Gastroesophageal sphincter (tissue), 4 donors: ENCODE measurements around the gene AGBL4. TPM values are rescaled to one million over a fixed set of nuclear protein-coding genes. Genes with fewer than 3 reads are reported as not detected.

Experiments used
- ATAC-seq: fragments of 150-250 bp; one replicate; pipeline ENCODE4 v1.9.1; 2016; ENCODE audit warnings: mild to moderate bottlenecking, moderate library complexity
- H3K27ac ChIP-seq, 4 donors: fragments of 200-600 bp; sonication (generic) in 3 of 4; 1 replicate in 3 of 4; 2 replicates in 1 of 4; pipeline ENCODE4 v1.5.1; 2016 to 2019
- H3K27me3 ChIP-seq: fragments of 200-600 bp; sonication (generic); one replicate; pipeline ENCODE4 v1.5.1; 2019
- H3K36me3 ChIP-seq, 2 donors: fragments of 200-600 bp; sonication (generic); one replicate each; pipeline ENCODE4 v1.5.1; 2019; ENCODE audit warnings: control low read depth in 1 of 2
- H3K4me1 ChIP-seq, 3 donors: fragments of 200-600 bp; sonication (generic); 1 replicate in 2 of 3; 2 replicates in 1 of 3; pipeline ENCODE4 v1.5.1; 2016 to 2019; ENCODE audit warnings: control low read depth in 2 of 3
- H3K4me3 ChIP-seq, 2 donors: fragments of 200-600 bp; sonication (generic); one replicate each; pipeline ENCODE4 v1.5.1; 2019; ENCODE audit warnings: mild to moderate bottlenecking in 1 of 2, moderate library complexity in 1 of 2
- H3K9me3 ChIP-seq, 3 donors: fragments of 200-600 bp; sonication (generic); one replicate each; pipeline ENCODE4 v1.5.1; 2017 to 2019; ENCODE audit warnings: control low read depth in 2 of 3
- CTCF ChIP-seq, 4 experiments: fragments of 200-600 bp in 2 of 4; fragments of 450-650 bp in 2 of 4; sonication (generic) in 1 of 4; IDR thresholded peaks; one replicate each; pipeline ENCODE4 v1.5.1; 2017 to 2019; ENCODE audit warnings: antibody characterized with exemption in 4 of 4, mild to moderate bottlenecking in 2 of 4, moderate library complexity in 2 of 4
- EP300 ChIP-seq: sonication (generic); formaldehyde crosslinking; IDR thresholded peaks from one replicate; pipeline ENCODE4 v1.6.1; 2017; ENCODE audit warnings: antibody characterized with exemption, mild to moderate bottlenecking
- POLR2A ChIP-seq, 2 donors: fragments of 450-650 bp; IDR thresholded peaks; one replicate each; pipeline ENCODE4 v1.6.1; 2017; ENCODE audit warnings: antibody characterized with exemption in 2 of 2, mild to moderate bottlenecking in 2 of 2, moderate library complexity in 1 of 2
- POLR2AphosphoS5 ChIP-seq: sonication (generic); formaldehyde crosslinking; IDR thresholded peaks from one replicate; pipeline ENCODE4 v1.6.1; 2017; ENCODE audit warnings: antibody characterized with exemption
- WGBS, 2 donors: methylation state at CpG; one replicate each; pipeline ENCODE4 v1.1.5; 2018; ENCODE audit warnings: low coverage in 1 of 2; 5-methylcytosine and 5-hydroxymethylcytosine counted together
- total RNA-seq, 4 donors: library from RNA; depleted of rRNA; stranded (reverse); fragments of >200 nt; gene quantifications; one replicate each; pipeline ENCODE4 v1.1.0, GENCODE V29; 2016

The AGBL4 gene
- total RNA-seq, 4 donors from 2014 or later = 1.6 TPM; not detected in 3

DNA sequence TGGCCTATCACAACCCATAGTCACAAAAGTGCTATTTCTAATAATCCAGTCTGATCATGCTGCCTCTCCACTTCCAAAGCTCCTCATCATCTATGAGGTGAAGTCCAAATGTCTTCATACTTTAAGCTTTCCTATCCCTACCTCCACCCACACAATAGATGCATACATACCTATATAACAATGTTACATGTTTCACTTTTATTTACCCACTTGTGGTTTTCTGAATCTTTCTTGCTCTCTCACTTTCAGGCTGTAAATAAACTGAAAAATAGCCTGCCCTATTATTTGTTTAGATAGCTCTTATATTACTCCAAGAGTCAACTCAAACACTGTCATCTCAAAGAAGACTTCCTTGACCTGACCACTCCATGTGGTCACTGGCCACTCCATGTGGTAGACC is 840.3 kb downstream of the AGBL4 start:
- no peak for ATAC-seq
- Histone ChIP-seq H3K4me1 (no peaks in the 10 kb centered on the region), H3K27me3 (no peaks in the 10 kb centered on the region), H3K4me3 (no peak overlapping the region), H3K27ac (no peak overlapping the region), H3K9me3 (peaks cover 0 to 5% (median 0%) of the 10 kb centered on the region in 3 donors), H3K36me3 (no peaks in the 10 kb centered on the region)
- TF ChIP-seq EP300 (no peak), CTCF (IDR thresholded peaks at IDR 0.05) (no peak), POLR2A (IDR thresholded peaks at IDR 0.05) (no peak), POLR2AphosphoS5 (no peak)

GRCh38 chr1:49181033-49181432 is 842.7 kb downstream of the AGBL4 start:
- no peak overlapping the region for H3K4me3 ChIP-seq
- H3K9me3 ChIP-seq = no peaks in the 10 kb centered on the region
- H3K4me1 ChIP-seq = no peaks in the 10 kb centered on the region
- H3K36me3 ChIP-seq = no peaks in the 10 kb centered on the region
- no peaks in the 10 kb centered on the region for H3K27me3 ChIP-seq
- ATAC-seq = no peak
- WGBS, 2 donors = 75 to 88% methylated on average over 2 of the region's 2 CpGs
- no peak overlapping the region for H3K27ac ChIP-seq
- TF ChIP-seq POLR2AphosphoS5 (no peak), CTCF (IDR thresholded peaks at IDR 0.05) (no peak), EP300 (no peak)

GRCh38 chr1:49171941-49172593 is 851.7 kb downstream of the AGBL4 start:
- TF ChIP-seq CTCF (IDR thresholded peaks at IDR 0.05) (no peak), POLR2AphosphoS5 (no peak), POLR2A (IDR thresholded peaks at IDR 0.05) (no peak), EP300 (no peak)
- H3K9me3 ChIP-seq = no peaks in the 10 kb centered on the region
- no peak overlapping the region for H3K27ac ChIP-seq
- H3K4me3 ChIP-seq = no peak overlapping the region
- no peaks in the 10 kb centered on the region for H3K27me3 ChIP-seq
- 53 to 69% methylated on average over 1 to 2 of the region's 2 CpGs for WGBS, 2 donors
- no peaks in the 10 kb centered on the region for H3K36me3 ChIP-seq
- ATAC-seq = no peak
- no peaks in the 10 kb centered on the region for H3K4me1 ChIP-seq

- no peaks in the 10 kb centered on the region for H3K36me3 ChIP-seq
- H3K27ac ChIP-seq = no peak overlapping the region
- no peaks in the 10 kb centered on the region for H3K9me3 ChIP-seq
- WGBS, 2 donors = 39 to 40% methylated on average over 2 of the region's 2 CpGs
- peaks cover under 1% of the 10 kb centered on the region for H3K27me3 ChIP-seq
- H3K4me3 ChIP-seq = no peak overlapping the region
- TF ChIP-seq POLR2A (IDR thresholded peaks at IDR 0.05) (no peak), CTCF (IDR thresholded peaks at IDR 0.05) (no peak), POLR2AphosphoS5 (no peak), EP300 (no peak)
- H3K4me1 ChIP-seq = no peaks in the 10 kb centered on the region
- ATAC-seq = no peak
Observed at GRCh38 chr1:49166031-49166430, 857.7 kb downstream of the AGBL4 start.

DNA sequence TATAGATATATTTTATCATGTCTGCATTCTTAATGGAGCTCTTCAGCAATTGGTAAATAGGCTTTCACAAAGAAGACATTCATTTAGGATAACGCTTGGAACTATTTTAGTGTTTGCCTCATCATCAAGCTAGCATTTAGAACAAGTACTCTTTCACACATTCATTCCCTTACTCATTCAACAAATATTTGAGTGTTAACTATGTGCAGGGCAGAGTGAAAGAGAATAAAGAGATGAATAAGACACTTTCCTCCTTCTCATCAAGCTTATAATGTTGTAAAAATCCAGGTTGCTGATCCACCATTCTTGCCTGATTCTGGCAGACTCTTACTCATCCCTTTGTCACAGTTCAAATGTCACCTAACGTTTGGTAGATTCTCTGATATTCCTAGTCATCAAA is 860.7 kb downstream of the AGBL4 start:
- H3K9me3 ChIP-seq = no peaks in the 10 kb centered on the region
- ATAC-seq = no peak
- no peaks in the 10 kb centered on the region for H3K36me3 ChIP-seq
- H3K27me3 ChIP-seq = peaks cover 9% of the 10 kb centered on the region
- H3K4me1 ChIP-seq = no peaks in the 10 kb centered on the region
- 58 to 60% methylated on average over 2 of the region's 2 CpGs for whole genome bisulfite sequencing, 2 donors
- H3K27ac ChIP-seq = no peak overlapping the region
- TF ChIP-seq EP300 = no peak
- TF ChIP-seq POLR2A (IDR thresholded peaks at IDR 0.05) = no peak
- no peak for TF ChIP-seq POLR2AphosphoS5
- no peak for TF ChIP-seq CTCF (IDR thresholded peaks at IDR 0.05)
- no peak overlapping the region for H3K4me3 ChIP-seq
